KOPT-K1 (cell line): ENCODE results near the gene FIGLA.

Experiments
- H3K27ac ChIP-seq: fragments of 200-600 bp; sonication (generic); 2 replicates; pipeline ENCODE4 v1.5.1; 2016; ENCODE audit warnings: antibody characterized with exemption, mild to moderate bottlenecking, low read depth, low read length; ENCODE audit not compliant: poor library complexity, severe bottlenecking
- H3K36me3 ChIP-seq: fragments of 200-600 bp; sonication (generic); 2 replicates; pipeline ENCODE4 v1.5.1; 2017; ENCODE audit warnings: antibody characterized with exemption, mild to moderate bottlenecking, low read length, moderate library complexity; ENCODE audit not compliant: insufficient read depth
- H3K9me3 ChIP-seq: fragments of 200-600 bp; sonication (generic); 2 replicates; pipeline ENCODE4 v1.5.1; 2017; ENCODE audit warnings: antibody characterized with exemption, low read length, mild to moderate bottlenecking; ENCODE audit not compliant: insufficient read depth, poor library complexity, severe bottlenecking

FIGLA gene

DNA sequence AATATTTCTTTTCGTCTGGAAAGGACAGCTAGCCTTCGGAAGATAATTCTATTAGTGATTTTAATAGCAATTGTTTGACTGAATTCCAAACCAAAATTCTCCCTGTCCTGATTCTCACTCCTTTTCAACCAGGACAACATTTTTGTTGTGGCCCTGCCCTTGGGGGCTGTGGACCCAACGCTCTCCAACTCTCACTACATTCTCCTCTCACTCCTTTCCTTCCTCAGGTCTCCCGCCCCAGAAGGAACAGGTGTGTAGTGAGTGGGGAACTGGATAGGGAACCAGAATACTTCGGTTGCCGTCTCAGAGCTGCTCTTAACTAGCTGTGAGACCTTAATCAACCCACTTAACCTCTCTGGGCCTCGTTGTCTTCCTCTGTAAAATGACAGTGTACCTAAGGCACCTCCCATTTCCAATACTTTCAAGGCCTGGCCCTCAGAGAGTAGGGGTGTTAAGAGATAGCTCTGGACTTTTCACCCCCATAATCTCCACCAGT, 21.8 kb downstream of the FIGLA start:
- H3K9me3 ChIP-seq = peaks cover 15% of the 10 kb centered on the region
- no peaks in the 10 kb centered on the region for H3K36me3 ChIP-seq
- H3K27ac ChIP-seq = no peak overlapping the region

DNA sequence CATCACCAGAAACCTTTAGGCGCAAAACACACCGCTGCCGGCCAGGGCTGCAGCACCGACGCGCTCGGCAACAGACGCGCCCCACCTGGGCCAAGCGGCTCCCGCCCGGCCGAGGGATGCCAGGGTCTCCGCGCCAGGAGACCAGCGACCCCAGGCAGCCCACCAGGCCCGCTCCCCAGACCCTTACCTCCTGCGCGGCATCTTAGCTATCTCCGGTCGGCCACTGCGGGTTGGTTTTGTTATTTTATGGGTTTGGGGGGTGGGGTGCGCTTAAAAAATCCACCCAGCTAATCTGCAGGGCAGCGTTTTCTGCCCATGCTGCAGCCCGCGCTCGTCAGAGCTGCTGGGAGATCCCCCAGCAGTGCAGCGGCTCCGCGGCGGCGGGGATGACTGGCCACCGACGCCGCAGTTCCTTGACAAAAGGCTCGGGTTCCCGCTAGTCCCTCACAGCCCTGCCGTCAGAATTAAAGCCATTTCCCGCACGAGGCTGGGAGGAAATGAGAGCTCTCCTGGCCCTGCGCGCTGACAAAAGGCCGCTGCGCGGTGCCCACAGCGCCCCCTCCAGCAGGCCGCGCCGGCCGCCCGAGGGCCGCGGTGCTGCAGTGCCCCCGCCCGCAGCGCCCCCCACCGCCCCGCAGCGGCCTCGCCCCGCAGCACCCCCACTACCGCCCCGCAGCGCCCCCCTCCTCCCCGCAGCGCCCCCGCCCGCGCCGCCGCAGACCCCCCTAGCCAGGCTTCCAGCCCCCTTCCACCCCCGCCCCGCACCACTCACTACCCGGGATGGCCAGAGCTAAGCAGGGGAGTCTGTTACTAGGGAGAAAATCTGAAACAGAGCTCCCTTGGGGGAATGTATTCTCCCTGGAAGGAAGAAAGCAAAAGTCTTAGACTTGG, 22.5 kb downstream of the FIGLA start, which contains the start of gene ADD2:
ADD2 (minus strand) TSS at position 502 of the 891 bp plus-strand sequence. CDS start 61,792 bp downstream, outside the sequence.
- no peak within 1 kb of the TSS for H3K27ac ChIP-seq
- H3K9me3 ChIP-seq = peaks cover 15% of the 10 kb centered on the region
- H3K36me3 ChIP-seq = no peaks in the 10 kb centered on the region

DNA sequence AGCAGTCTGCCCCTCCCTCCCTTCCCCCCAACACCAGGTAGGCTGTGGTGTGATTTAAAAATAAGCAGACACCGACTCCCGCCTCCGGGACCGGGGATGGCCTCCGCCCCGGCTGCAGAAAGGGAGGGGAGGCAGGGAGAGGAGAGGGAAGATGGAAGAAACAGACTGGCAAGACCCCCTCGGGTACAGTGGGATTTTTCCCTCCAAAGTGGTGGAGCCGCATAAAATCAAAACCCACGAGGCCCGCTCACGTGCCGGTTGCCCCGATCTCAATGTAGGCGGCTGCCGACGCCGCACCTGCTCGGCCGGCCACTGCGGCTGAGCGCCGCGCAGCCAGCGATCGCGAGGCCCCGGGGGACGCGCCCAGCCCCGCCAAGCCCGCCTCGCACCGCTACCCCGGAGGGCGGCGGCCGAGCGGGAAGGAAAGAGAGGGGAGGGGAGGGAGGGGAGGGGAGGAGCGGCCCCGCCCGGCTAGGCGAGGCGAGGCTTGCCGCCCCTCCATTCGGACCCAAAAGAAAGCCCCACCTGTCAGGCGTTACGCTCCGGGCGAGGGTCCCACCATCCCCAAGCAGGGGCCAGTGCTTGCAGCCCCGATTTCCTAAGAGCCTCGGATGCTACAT, 23.3 kb downstream of the FIGLA start:
- Histone ChIP-seq H3K36me3 (no peaks in the 10 kb centered on the region), H3K9me3 (peaks cover 15% of the 10 kb centered on the region), H3K27ac (no peak overlapping the region)

- Histone ChIP-seq H3K9me3 (peaks cover 15% of the 10 kb centered on the region), H3K27ac (no peak overlapping the region)
These were observed 23.9 kb downstream of the FIGLA start for GRCh38 chr2:70766357-70767078.

GRCh38 chr2:70765507-70765906, 24.9 kb downstream of the FIGLA start:
- H3K27ac ChIP-seq = no peak overlapping the region
- H3K9me3 ChIP-seq = peaks cover 15% of the 10 kb centered on the region
- H3K36me3 ChIP-seq = no peaks in the 10 kb centered on the region

More at GRCh38 chr2:70766357-70767078, 23.9 kb downstream of the FIGLA start:
- no peaks in the 10 kb centered on the region for H3K36me3 ChIP-seq

DNA sequence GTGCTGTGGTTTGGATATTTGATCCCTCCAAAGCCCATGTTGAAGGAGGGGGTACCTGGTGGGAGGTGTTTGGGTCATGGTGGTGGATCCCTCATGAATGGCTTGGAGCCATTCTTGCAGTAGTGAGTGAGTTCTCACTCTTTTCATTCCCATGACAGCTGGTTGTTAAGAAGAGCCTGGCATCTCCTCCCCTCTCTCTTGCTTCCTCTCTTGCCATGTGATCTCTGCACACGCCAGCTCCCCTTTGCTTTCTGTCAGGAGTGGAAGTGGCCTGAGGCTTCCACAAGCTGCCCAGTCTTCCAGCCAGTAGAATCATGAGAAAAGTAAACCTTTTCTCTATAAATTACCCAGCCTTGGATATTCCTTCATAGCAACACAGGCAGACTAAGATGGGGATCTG, 31.0 kb downstream of the FIGLA start:
- Histone ChIP-seq H3K27ac (no peak overlapping the region), H3K9me3 (no peaks in the 10 kb centered on the region), H3K36me3 (no peaks in the 10 kb centered on the region)

- no peaks in the 10 kb centered on the region for H3K36me3 ChIP-seq
- no peak overlapping the region for H3K27ac ChIP-seq
- H3K9me3 ChIP-seq = no peaks in the 10 kb centered on the region
These were observed 32.5 kb downstream of the FIGLA start for GRCh38 chr2:70757966-70758365.

- H3K9me3 ChIP-seq = no peaks in the 10 kb centered on the region
- H3K36me3 ChIP-seq = no peaks in the 10 kb centered on the region
- H3K27ac ChIP-seq = no peak overlapping the region
These were observed 33.1 kb downstream of the FIGLA start for GRCh38 chr2:70757360-70757759.

GRCh38 chr2:70756128-70756527, 34.3 kb downstream of the FIGLA start:
- Histone ChIP-seq H3K9me3 (no peaks in the 10 kb centered on the region), H3K36me3 (no peaks in the 10 kb centered on the region), H3K27ac (no peak overlapping the region)

DNA sequence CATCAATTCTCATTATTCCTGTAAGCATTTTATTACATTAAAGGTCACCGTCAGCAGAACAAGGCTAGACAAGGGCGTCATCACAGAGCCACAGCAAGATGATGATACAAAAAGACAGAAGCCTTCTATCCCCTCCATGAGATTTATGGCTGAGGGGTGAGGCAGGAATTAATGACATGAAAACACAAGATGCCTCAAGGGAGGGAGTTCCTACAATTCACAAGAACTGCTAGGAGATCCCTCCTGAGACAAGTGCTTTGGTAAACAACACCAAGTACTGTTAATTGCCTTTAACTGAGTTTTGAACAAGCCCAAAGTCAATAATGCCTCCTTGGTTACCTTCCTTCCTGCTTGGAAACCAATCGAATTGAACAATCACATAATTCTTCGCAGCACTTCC, 36.5 kb downstream of the FIGLA start:
- Histone ChIP-seq H3K9me3 (no peaks in the 10 kb centered on the region), H3K27ac (no peak overlapping the region), H3K36me3 (no peaks in the 10 kb centered on the region)

- H3K36me3 ChIP-seq = no peaks in the 10 kb centered on the region
- H3K9me3 ChIP-seq = no peaks in the 10 kb centered on the region
- H3K27ac ChIP-seq = no peak overlapping the region
These were observed 37.4 kb downstream of the FIGLA start for GRCh38 chr2:70753031-70753430.

DNA sequence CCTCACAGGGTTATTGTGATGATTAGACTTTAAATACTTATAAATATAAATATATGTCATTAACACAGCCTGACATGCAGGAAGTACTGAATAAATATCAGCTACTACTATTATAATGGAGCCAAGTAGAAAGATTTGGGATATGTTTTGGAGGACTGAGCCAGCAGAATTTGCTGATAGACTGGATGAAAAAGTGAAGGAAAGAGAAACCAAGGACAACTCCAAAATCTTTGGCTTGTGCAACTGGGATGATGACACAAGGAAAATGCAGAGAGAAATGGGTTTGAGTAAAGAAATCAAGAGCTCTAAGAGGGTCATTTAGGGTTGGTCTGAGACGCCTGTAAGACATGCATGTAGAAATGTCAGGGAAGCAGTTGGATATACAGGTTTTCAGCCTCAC, 38.0 kb downstream of the FIGLA start:
- no peak overlapping the region for H3K27ac ChIP-seq
- H3K36me3 ChIP-seq = no peaks in the 10 kb centered on the region
- no peaks in the 10 kb centered on the region for H3K9me3 ChIP-seq

GRCh38 chr2:70751881-70752280, 38.6 kb downstream of the FIGLA start:
- Histone ChIP-seq H3K36me3 (no peaks in the 10 kb centered on the region), H3K9me3 (no peaks in the 10 kb centered on the region), H3K27ac (no peak overlapping the region)

- H3K36me3 ChIP-seq = no peaks in the 10 kb centered on the region
- no peaks in the 10 kb centered on the region for H3K9me3 ChIP-seq
- H3K27ac ChIP-seq = no peak overlapping the region
These were observed 40.1 kb downstream of the FIGLA start for GRCh38 chr2:70750320-70750719.
